ENCODE measurements around the gene AMBP. TPM values are rescaled to one million over a fixed set of nuclear protein-coding genes. Genes with fewer than 3 reads are reported as not detected.

AMBP gene
- total and polyA plus RNA-seq, 4 donors: 3,440 to 6,678 (median 4,863) TPM

DNA sequence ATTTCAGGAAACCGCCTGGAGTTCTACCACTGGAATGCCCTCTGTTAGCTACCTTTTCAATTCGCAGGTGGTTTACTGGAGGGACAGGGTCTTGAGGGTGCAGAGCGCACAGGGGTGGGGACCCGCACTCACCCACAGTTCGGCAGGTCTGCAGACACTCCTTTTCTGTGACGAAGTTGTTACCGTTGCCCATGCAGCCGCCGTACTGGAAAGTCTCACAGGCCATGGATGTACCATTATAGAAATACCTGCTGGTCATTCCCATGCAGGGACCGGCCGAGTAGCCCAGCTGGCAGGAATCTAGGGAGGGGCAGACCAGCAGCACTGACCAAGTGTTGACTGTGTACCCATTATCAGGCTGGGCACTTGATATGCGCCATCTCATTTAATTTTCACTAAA, 16.8 kb downstream of the AMBP start (continued):
- TF ChIP-seq GABPA (IDR thresholded peaks at IDR 0.05 in 1 of 2, conservative IDR thresholded peaks at IDR 0.05 in 1 of 2): no peak

GRCh38 chr9:114060711-114061110, 17.4 kb downstream of the AMBP start:
- H3K9me3 ChIP-seq (ENCODE audit: control insufficient read depth in 4 of 4, low read length in 3 of 4): no peaks in the 10 kb centered on the region
- peaks cover 14 to 49% (median 44%) of the 10 kb centered on the region in 4 donors for H3K36me3 ChIP-seq (ENCODE audit: control insufficient read depth in 4 of 4, insufficient read depth in 3 of 4, low read depth in 1 of 4, low read length in 3 of 4)
- H3K27ac ChIP-seq (ENCODE audit: low read depth in 1 of 2, low read length in 2 of 2): no peak overlapping the region
- no peak overlapping the region for H3K4me3 ChIP-seq (ENCODE audit: low read depth in 1 of 3, low read length in 3 of 3)
- 81% methylated on average over 9 of the region's 9 CpGs for WGBS
- no peak overlapping the region for H3K9ac ChIP-seq (ENCODE audit: low read depth in 1 of 2, low read length in 2 of 2)
- H3K27me3 ChIP-seq (ENCODE audit: control insufficient read depth in 4 of 4, insufficient read depth in 4 of 4, low read length in 3 of 4): no peaks in the 10 kb centered on the region
- H3K4me1 ChIP-seq (ENCODE audit: control insufficient read depth in 4 of 4, insufficient read depth in 4 of 4, low read length in 3 of 4): peaks cover 0 to 13% (median 1%) of the 10 kb centered on the region in 4 donors
- no peak for TF ChIP-seq FOXA2 (IDR thresholded peaks at IDR 0.05)
- TF ChIP-seq FOXA1 (IDR thresholded peaks at IDR 0.05): no peak
- TF ChIP-seq EGR1 (IDR thresholded peaks at IDR 0.05; ENCODE audit: low read depth in 2 of 2): no peak
- TF ChIP-seq GABPA (IDR thresholded peaks at IDR 0.05 in 1 of 2, conservative IDR thresholded peaks at IDR 0.05 in 1 of 2): no peak
- TF ChIP-seq ZBTB33 (IDR thresholded peaks at IDR 0.05): no peak
- TF ChIP-seq, protein P1, sequence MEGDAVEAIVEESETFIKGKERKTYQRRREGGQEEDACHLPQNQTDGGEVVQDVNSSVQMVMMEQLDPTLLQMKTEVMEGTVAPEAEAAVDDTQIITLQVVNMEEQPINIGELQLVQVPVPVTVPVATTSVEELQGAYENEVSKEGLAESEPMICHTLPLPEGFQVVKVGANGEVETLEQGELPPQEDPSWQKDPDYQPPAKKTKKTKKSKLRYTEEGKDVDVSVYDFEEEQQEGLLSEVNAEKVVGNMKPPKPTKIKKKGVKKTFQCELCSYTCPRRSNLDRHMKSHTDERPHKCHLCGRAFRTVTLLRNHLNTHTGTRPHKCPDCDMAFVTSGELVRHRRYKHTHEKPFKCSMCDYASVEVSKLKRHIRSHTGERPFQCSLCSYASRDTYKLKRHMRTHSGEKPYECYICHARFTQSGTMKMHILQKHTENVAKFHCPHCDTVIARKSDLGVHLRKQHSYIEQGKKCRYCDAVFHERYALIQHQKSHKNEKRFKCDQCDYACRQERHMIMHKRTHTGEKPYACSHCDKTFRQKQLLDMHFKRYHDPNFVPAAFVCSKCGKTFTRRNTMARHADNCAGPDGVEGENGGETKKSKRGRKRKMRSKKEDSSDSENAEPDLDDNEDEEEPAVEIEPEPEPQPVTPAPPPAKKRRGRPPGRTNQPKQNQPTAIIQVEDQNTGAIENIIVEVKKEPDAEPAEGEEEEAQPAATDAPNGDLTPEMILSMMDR (IDR thresholded peaks at IDR 0.05; ENCODE audit: low read depth, low read length, missing input control): no peak
- no peak for TF ChIP-seq MAX (IDR thresholded peaks at IDR 0.05)
- TF ChIP-seq, protein P2, sequence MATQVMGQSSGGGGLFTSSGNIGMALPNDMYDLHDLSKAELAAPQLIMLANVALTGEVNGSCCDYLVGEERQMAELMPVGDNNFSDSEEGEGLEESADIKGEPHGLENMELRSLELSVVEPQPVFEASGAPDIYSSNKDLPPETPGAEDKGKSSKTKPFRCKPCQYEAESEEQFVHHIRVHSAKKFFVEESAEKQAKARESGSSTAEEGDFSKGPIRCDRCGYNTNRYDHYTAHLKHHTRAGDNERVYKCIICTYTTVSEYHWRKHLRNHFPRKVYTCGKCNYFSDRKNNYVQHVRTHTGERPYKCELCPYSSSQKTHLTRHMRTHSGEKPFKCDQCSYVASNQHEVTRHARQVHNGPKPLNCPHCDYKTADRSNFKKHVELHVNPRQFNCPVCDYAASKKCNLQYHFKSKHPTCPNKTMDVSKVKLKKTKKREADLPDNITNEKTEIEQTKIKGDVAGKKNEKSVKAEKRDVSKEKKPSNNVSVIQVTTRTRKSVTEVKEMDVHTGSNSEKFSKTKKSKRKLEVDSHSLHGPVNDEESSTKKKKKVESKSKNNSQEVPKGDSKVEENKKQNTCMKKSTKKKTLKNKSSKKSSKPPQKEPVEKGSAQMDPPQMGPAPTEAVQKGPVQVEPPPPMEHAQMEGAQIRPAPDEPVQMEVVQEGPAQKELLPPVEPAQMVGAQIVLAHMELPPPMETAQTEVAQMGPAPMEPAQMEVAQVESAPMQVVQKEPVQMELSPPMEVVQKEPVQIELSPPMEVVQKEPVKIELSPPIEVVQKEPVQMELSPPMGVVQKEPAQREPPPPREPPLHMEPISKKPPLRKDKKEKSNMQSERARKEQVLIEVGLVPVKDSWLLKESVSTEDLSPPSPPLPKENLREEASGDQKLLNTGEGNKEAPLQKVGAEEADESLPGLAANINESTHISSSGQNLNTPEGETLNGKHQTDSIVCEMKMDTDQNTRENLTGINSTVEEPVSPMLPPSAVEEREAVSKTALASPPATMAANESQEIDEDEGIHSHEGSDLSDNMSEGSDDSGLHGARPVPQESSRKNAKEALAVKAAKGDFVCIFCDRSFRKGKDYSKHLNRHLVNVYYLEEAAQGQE (IDR thresholded peaks at IDR 0.05): no peak
- no peak for TF ChIP-seq HNF4A (conservative IDR thresholded peaks at IDR 0.05)
- no peak for TF ChIP-seq NR2F2 (IDR thresholded peaks at IDR 0.05)
- TF ChIP-seq, protein P3, sequence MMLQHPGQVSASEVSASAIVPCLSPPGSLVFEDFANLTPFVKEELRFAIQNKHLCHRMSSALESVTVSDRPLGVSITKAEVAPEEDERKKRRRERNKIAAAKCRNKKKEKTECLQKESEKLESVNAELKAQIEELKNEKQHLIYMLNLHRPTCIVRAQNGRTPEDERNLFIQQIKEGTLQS (IDR thresholded peaks at IDR 0.05): no peak
- no peak for TF ChIP-seq TAF1 (conservative IDR thresholded peaks at IDR 0.05)
- TF ChIP-seq RAD21 (IDR thresholded peaks at IDR 0.05): no peak
- no peak for TF ChIP-seq SP1 (IDR thresholded peaks at IDR 0.05)
- no peak for TF ChIP-seq YY1 (IDR thresholded peaks at IDR 0.05)
- TF ChIP-seq RXRA (IDR thresholded peaks at IDR 0.05): no peak
- no peak for TF ChIP-seq JUND (IDR thresholded peaks at IDR 0.05)
- no peak for TF ChIP-seq HNF4G (IDR thresholded peaks at IDR 0.05)
- no peak for DNase-seq (ENCODE audit: low spot score)
